GM21723 (cell line): ENCODE results near the gene TBC1D22A.

ENCODE experiments used
- ATAC-seq: cut with Tn5 transposase; IDR thresholded peaks from one replicate; pipeline ENCODE4 v1.9.1; 2021; ENCODE audit warnings: mild to moderate bottlenecking, moderate library complexity; ENCODE audit not compliant: unreplicated experiment

TBC1D22A gene

GRCh38 chr22:46897246-46897623 is 134.8 kb downstream of the TBC1D22A start:
- ATAC-seq = no peak

GRCh38 chr22:46900549-46900948 is 138.1 kb downstream of the TBC1D22A start:
- ATAC-seq = no peak

GRCh38 chr22:46902436-46902835 is 140.0 kb downstream of the TBC1D22A start:
- ATAC-seq = no peak

- ATAC-seq = no peak
These were observed 140.8 kb downstream of the TBC1D22A start for GRCh38 chr22:46902998-46903916.

GRCh38 chr22:46905415-46905814 is 143.0 kb downstream of the TBC1D22A start:
- no peak for ATAC-seq

- ATAC-seq = no peak
These were observed 143.4 kb downstream of the TBC1D22A start for GRCh38 chr22:46905834-46906233.

- ATAC-seq = no peak
These were observed 144.0 kb downstream of the TBC1D22A start for GRCh38 chr22:46906326-46907045.

GRCh38 chr22:46907241-46908215 is 145.1 kb downstream of the TBC1D22A start:
- ATAC-seq = no peak

GRCh38 chr22:46908641-46909107 is 146.2 kb downstream of the TBC1D22A start:
- no peak for ATAC-seq

- ATAC-seq = no peak
These were observed 147.0 kb downstream of the TBC1D22A start for GRCh38 chr22:46909237-46910030.

- ATAC-seq = no peak
These were observed 148.2 kb downstream of the TBC1D22A start for GRCh38 chr22:46910624-46911023.

GRCh38 chr22:46911346-46911745 is 148.9 kb downstream of the TBC1D22A start:
- no peak for ATAC-seq

- no peak for ATAC-seq
These were observed 150.9 kb downstream of the TBC1D22A start for GRCh38 chr22:46913351-46913750.

- no peak for ATAC-seq
These were observed 152.0 kb downstream of the TBC1D22A start for GRCh38 chr22:46914481-46914880.

- ATAC-seq = no peak
These were observed 152.8 kb downstream of the TBC1D22A start for GRCh38 chr22:46914916-46915894.

- ATAC-seq = no peak
These were observed 153.7 kb downstream of the TBC1D22A start for GRCh38 chr22:46915950-46916730.

- ATAC-seq = no peak
These were observed 154.7 kb downstream of the TBC1D22A start for GRCh38 chr22:46916886-46917770.
